Uterus (tissue), 4 donors: ENCODE measurements around the gene PSMC5. TPM values are rescaled to one million over a fixed set of nuclear protein-coding genes. Genes with fewer than 3 reads are reported as not detected.
"Not testable (repeated sequence)": the region's sequence is repeated elsewhere in the genome, so short reads cannot be mapped to it uniquely, and the experiment has no call there.

Experiments used
- DNase-seq, 2 donors: peaks; one replicate each; pipeline ENCODE4 v3.0.0-alpha.2; 2019 to 2020
- H3K27ac ChIP-seq, 2 donors: fragments of 200-600 bp; sonication (generic); 1 replicate in 1 of 2; 2 replicates in 1 of 2; pipeline ENCODE4 v1.5.1; 2016 to 2018
- H3K27me3 ChIP-seq, 2 donors: fragments of 200-600 bp; sonication (generic); one replicate each; pipeline ENCODE4 v1.5.1; 2018 to 2019; ENCODE audit warnings: control low read depth in 1 of 2
- H3K36me3 ChIP-seq, 2 donors: fragments of 200-600 bp; sonication (generic); one replicate each; pipeline ENCODE4 v1.5.1; 2019; ENCODE audit warnings: control low read depth in 1 of 2
- H3K4me1 ChIP-seq, 2 donors: fragments of 200-600 bp; sonication (generic); one replicate each; pipeline ENCODE4 v1.5.1; 2018 to 2019; ENCODE audit warnings: control low read depth in 1 of 2
- H3K4me3 ChIP-seq, 2 donors: fragments of 200-600 bp; sonication (generic); 1 replicate in 1 of 2; 2 replicates in 1 of 2; pipeline ENCODE4 v1.5.1; 2018 to 2019; ENCODE audit warnings: mild to moderate bottlenecking in 1 of 2
- H3K9me3 ChIP-seq, 2 donors: fragments of 200-600 bp; sonication (generic); one replicate each; pipeline ENCODE4 v1.5.1; 2019; ENCODE audit warnings: control low read depth in 1 of 2
- POLR2A ChIP-seq, 2 donors: fragments of 450-650 bp; IDR thresholded peaks; one replicate each; pipeline ENCODE4 v1.6.1; 2016; ENCODE audit warnings: antibody characterized with exemption in 2 of 2, mild to moderate bottlenecking in 1 of 2, moderate library complexity in 1 of 2
- intact Hi-C: fragments of 100-400 bp; cut with DNase I; formaldehyde crosslinking; loops from one replicate; pipeline ENCODE4 v1.15.1; 2023; ENCODE audit warnings: low total_unique reads
- total RNA-seq, 4 donors: library from RNA; depleted of rRNA in 3 of 4; stranded (reverse); fragments of >200 nt in 3 of 4; gene quantifications; one replicate each; pipeline versions ENCODE4 v1.1.0 to v1.2.4, GENCODE V29; 2014 to 2023
- TF ChIP-seq, protein P1 (sequence below), 4 experiments: fragments of 200-600 bp in 2 of 4; fragments of 450-650 bp in 2 of 4; sonication (generic) in 2 of 4; IDR thresholded peaks; one replicate each; pipeline ENCODE4 v1.5.1; 2016 to 2019; ENCODE audit warnings: antibody characterized with exemption in 4 of 4, mild to moderate bottlenecking in 2 of 4, moderate library complexity in 1 of 4
- donor health status: DM: yes; HTN: yes; CAD: no.

PSMC5 gene
- total RNA-seq, 4 donors from 2014 or later, result 12.6 to 103 (median 40.2) TPM

DNA sequence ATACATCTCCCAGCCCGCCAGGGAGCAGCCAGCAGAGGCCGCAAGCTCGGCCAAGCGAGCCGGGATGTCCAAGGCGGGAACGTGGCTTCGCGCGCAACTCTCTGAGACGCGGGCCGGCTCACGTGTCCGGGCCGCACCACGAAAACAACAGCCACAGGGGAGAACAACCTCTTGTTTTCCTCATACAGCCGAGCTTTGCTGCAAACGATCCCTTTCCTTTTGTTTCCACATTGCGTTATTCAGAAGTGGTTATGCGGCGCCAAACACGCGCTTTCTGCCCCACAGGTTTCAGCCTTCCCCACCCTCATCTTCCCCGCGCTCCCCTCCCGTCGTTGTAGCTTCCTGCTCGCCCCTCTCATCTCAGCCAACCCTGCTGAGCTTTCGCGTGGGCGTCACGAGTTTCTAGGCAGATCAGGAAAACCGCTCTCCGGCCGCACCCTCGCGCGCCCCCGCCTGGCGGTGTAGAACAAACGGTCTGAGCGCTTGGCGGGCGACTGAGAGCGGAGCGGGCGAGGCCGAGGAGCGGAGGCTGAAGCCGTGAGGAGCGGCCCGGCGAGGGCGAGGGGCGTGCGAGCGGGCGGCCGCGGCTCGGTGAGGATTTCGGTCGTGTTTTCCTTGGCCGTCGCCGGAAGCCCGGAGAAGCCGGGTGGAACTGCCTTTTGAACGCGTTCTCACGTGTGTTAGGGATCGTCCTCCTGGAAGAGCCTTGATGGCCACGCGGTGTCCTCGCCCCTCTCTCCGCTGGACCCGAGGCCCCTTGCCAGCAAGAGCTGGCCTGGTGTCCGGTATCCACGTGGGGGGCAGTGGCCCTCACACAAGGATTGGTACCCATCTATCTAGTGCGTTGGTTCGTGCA is 21.8 kb downstream of the PSMC5 start:
- DNase-seq, result peak; percentile 84 to 86
- intact Hi-C loops, result loop anchor here (5.0 kb wide), 1 partner anchor 398 kb away; no protein-coding TSS in a partner anchor
- no peaks in the 10 kb centered on the region for H3K36me3 ChIP-seq
- peak overlapping the region in 1 of 2 donors; percentile 19 for H3K27ac ChIP-seq
- peak overlapping the region; percentile 9 to 27 for H3K4me3 ChIP-seq
- H3K4me1 ChIP-seq, result no peaks in the 10 kb centered on the region
- TF ChIP-seq POLR2A (IDR thresholded peaks at IDR 0.05), result no peak
- TF ChIP-seq, protein P1, sequence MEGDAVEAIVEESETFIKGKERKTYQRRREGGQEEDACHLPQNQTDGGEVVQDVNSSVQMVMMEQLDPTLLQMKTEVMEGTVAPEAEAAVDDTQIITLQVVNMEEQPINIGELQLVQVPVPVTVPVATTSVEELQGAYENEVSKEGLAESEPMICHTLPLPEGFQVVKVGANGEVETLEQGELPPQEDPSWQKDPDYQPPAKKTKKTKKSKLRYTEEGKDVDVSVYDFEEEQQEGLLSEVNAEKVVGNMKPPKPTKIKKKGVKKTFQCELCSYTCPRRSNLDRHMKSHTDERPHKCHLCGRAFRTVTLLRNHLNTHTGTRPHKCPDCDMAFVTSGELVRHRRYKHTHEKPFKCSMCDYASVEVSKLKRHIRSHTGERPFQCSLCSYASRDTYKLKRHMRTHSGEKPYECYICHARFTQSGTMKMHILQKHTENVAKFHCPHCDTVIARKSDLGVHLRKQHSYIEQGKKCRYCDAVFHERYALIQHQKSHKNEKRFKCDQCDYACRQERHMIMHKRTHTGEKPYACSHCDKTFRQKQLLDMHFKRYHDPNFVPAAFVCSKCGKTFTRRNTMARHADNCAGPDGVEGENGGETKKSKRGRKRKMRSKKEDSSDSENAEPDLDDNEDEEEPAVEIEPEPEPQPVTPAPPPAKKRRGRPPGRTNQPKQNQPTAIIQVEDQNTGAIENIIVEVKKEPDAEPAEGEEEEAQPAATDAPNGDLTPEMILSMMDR (IDR thresholded peaks at IDR 0.05), result peak; percentile 45 to 70 (median 64)
- no peaks in the 10 kb centered on the region for H3K27me3 ChIP-seq
- H3K9me3 ChIP-seq, result no peaks in the 10 kb centered on the region

DNA sequence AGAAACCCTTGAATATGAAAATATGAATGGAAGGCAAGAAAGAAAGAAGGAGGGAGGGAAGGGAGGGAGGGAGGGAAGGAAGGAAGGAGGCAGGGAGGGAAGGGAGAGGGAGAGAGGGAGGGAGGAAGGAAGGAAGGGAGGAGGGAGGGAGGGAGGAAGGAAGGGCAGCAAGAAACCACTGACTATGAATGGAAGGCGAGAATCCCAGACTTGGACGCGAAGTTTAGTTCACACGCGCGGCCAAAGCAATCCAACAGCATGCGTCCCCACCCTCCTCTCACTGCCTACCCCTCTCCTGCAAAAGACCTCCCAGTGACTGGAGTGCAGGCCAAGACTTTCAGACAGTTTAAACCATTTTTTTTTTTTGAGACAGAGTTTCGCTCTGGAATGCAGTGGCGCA is 23.2 kb downstream of the PSMC5 start:
- DNase-seq, result no peak
- no peaks in the 10 kb centered on the region for H3K9me3 ChIP-seq
- H3K27me3 ChIP-seq, result no peaks in the 10 kb centered on the region
- intact Hi-C loops, result no loop called here
- no peaks in the 10 kb centered on the region for H3K36me3 ChIP-seq
- no peak overlapping the region for H3K27ac ChIP-seq
- no peaks in the 10 kb centered on the region for H3K4me1 ChIP-seq
- H3K4me3 ChIP-seq, result no peak overlapping the region
- TF ChIP-seq, protein P1 (IDR thresholded peaks at IDR 0.05), result no peak
- TF ChIP-seq POLR2A (IDR thresholded peaks at IDR 0.05), result no peak

DNA sequence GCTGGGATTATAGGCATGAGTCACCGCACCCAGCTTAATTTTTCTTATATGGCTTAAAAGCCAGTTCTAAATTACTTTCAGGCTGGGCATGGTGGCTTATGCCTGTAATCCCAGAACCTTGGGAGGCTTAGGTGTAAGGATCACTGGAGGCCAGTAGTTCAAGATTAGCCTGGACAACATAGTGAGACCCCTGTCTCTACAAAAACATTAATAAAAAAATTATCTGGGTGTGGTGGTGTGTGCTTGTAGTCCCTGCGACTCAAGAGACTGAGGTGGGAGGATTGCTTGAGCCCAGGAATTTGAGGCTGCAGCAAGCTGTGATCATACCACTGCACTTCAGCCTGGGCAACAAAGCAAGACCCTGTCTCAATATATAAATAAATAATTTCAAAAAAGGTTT is 26.0 kb downstream of the PSMC5 start:
- H3K4me1 ChIP-seq, result no peaks in the 10 kb centered on the region
- no peaks in the 10 kb centered on the region for H3K27me3 ChIP-seq
- intact Hi-C loops, result no loop called here
- no peaks in the 10 kb centered on the region for H3K9me3 ChIP-seq
- TF ChIP-seq POLR2A (IDR thresholded peaks at IDR 0.05), result no peak
- TF ChIP-seq, protein P1 (IDR thresholded peaks at IDR 0.05), result no peak
- DNase-seq, result no peak
- no peak overlapping the region for H3K27ac ChIP-seq
- no peak overlapping the region for H3K4me3 ChIP-seq
- H3K36me3 ChIP-seq, result no peaks in the 10 kb centered on the region

DNA sequence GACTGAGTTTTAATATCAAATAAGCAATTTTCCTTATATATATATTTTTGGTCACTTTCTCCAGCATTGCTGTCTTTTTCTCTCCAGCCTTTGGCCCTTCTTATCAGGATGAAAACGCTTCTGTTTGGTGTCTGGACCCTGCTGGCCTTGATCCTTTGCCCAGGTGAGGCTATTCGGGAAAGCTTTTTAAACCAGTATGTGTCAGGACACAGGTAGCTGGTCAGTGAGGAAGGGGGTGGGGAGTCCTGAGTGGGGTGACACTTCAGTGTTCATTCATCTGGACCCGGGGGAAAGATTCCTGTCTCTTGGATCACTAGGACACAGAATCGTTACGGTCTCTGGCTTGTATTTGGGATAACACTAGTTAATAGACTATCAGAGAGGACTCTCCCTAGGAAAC is 27.5 kb downstream of the PSMC5 start:
- Histone ChIP-seq H3K27me3 (no peaks in the 10 kb centered on the region), H3K4me3 (no peak overlapping the region), H3K36me3 (no peaks in the 10 kb centered on the region), H3K27ac (no peak overlapping the region), H3K4me1 (no peaks in the 10 kb centered on the region), H3K9me3 (no peaks in the 10 kb centered on the region)
- no peak for TF ChIP-seq POLR2A (IDR thresholded peaks at IDR 0.05)
- TF ChIP-seq, protein P1 (IDR thresholded peaks at IDR 0.05), result no peak
- intact Hi-C loops, result no loop called here
- DNase-seq, result no peak

DNA sequence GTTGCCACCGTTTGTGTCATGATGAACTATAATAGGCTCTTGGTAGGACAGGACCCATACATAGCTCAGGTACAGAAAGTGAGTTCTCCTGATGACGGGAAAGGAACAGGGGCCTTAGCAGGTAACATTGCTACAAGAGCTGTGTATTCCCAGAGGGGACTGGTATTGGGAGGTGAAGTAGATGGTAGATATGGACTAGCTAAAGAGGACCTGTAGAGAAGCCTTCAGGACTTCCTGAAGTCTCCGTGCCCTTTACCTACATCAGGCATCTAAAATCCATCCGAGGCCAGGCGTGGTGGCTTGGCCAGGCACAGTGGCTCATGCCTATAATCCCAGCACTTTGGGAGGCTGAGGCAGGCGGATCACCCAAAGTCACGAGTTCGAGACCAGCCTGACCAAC is 28.0 kb downstream of the PSMC5 start:
- no peak overlapping the region for H3K27ac ChIP-seq
- no peak for DNase-seq
- intact Hi-C loops, result no loop called here
- H3K36me3 ChIP-seq, result no peaks in the 10 kb centered on the region
- no peaks in the 10 kb centered on the region for H3K27me3 ChIP-seq
- no peaks in the 10 kb centered on the region for H3K9me3 ChIP-seq
- H3K4me3 ChIP-seq, result no peak overlapping the region
- H3K4me1 ChIP-seq, result no peaks in the 10 kb centered on the region
- TF ChIP-seq, protein P1 (IDR thresholded peaks at IDR 0.05), result no peak
- TF ChIP-seq POLR2A (IDR thresholded peaks at IDR 0.05), result no peak

DNA sequence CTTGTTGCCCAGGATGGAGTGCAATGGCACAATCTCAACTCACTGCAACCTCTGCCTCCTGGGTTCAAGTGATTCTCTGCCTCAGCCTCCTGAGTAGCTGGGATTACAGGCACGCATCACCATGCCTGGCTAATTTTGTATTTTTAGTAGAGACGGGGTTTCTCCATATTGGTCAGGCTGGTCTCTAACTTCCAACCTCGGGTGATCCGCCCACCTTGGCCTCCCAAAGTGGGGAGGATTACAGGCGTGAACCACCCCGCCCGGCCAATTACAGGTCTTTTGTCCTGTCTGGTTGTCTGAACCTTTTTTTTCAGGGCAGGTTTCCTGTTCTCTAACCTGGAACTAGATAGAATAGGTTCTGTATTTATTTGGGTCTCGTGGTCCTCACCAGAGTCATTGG is 29.2 kb downstream of the PSMC5 start:
- H3K4me1 ChIP-seq, H3K27me3 ChIP-seq, DNase-seq, H3K36me3 ChIP-seq, intact Hi-C loops, H3K27ac ChIP-seq, H3K9me3 ChIP-seq, H3K4me3 ChIP-seq: not testable (repeated sequence)
